T-helper 22 cell (primary cell): ENCODE measurements around the gene ACER3.
"Not testable (repeated sequence)": the region's sequence is repeated elsewhere in the genome, so short reads cannot be mapped to it uniquely, and the experiment has no call there.

Source experiments
- DNase-seq: peaks from one replicate; pipeline ENCODE4 v3.0.0-alpha.2; 2020; ENCODE audit warnings: low read depth

ACER3 gene

GRCh38 chr11:76872959-76873827 lies 12.5 kb downstream of the ACER3 start:
- DNase-seq = no peak

- DNase-seq = no peak
Measured at GRCh38 chr11:76878014-76878413, 17.3 kb downstream of the ACER3 start.

GRCh38 chr11:76880314-76880713 lies 19.6 kb downstream of the ACER3 start:
- no peak for DNase-seq

GRCh38 chr11:76880956-76881355 lies 20.2 kb downstream of the ACER3 start:
- no peak for DNase-seq

GRCh38 chr11:76885390-76886097 lies 24.8 kb downstream of the ACER3 start:
- no peak for DNase-seq

- no peak for DNase-seq
Measured at GRCh38 chr11:76888989-76889388, 28.3 kb downstream of the ACER3 start.

GRCh38 chr11:76889411-76889975 lies 28.8 kb downstream of the ACER3 start:
- DNase-seq = no peak

- no peak for DNase-seq
Measured at GRCh38 chr11:76890329-76890728, 29.6 kb downstream of the ACER3 start.

- no peak for DNase-seq
Measured at GRCh38 chr11:76891285-76891684, 30.6 kb downstream of the ACER3 start.

- no peak for DNase-seq
Measured at GRCh38 chr11:76891793-76892192, 31.1 kb downstream of the ACER3 start.

GRCh38 chr11:76892306-76892705 lies 31.6 kb downstream of the ACER3 start:
- no peak for DNase-seq

GRCh38 chr11:76897233-76897632 lies 36.5 kb downstream of the ACER3 start:
- DNase-seq = no peak

- no peak for DNase-seq
Measured at GRCh38 chr11:76901144-76901543, 40.4 kb downstream of the ACER3 start.

GRCh38 chr11:76901622-76902021 lies 40.9 kb downstream of the ACER3 start:
- not testable (repeated sequence) for DNase-seq

GRCh38 chr11:76902121-76903014 lies 41.6 kb downstream of the ACER3 start:
- no peak for DNase-seq

GRCh38 chr11:76903325-76903724 lies 42.6 kb downstream of the ACER3 start:
- DNase-seq = no peak

- no peak for DNase-seq
Measured at GRCh38 chr11:76910620-76911414, 50.1 kb downstream of the ACER3 start.

GRCh38 chr11:76911415-76911808 lies 50.7 kb downstream of the ACER3 start:
- no peak for DNase-seq

- no peak for DNase-seq
Measured at GRCh38 chr11:76916712-76917111, 56.0 kb downstream of the ACER3 start.

GRCh38 chr11:76918941-76919386 lies 58.2 kb downstream of the ACER3 start:
- DNase-seq = no peak

- no peak for DNase-seq
Measured at GRCh38 chr11:76919467-76919866, 58.7 kb downstream of the ACER3 start.
